ENCODE results near the gene AKAP9. TPM values are rescaled to one million over a fixed set of nuclear protein-coding genes. Genes with fewer than 3 reads are reported as not detected.
"Not testable (repeated sequence)": the region's sequence is repeated elsewhere in the genome, so short reads cannot be mapped to it uniquely, and the experiment has no call there.

Gene AKAP9
- total and polyA plus RNA-seq, 9 of the 15 experiments (the other 6 are each of a cell fraction or from before 2014, with no cell fraction given), result 25.5 to 80.9 (median 46.3) TPM

- 0 out of 2 replicates have a peak, but pooled peaks have one; percentile 4 for TF ChIP-seq CBFA2T3 (IDR thresholded peaks at IDR 0.05)
- peak in 1 of 2 experiments; percentile 15; a peak in 1 of 4 replicates for TF ChIP-seq HDAC1 (IDR thresholded peaks at IDR 0.05)
- peak; percentile 46; the same call in 1 of the 2 replicates for TF ChIP-seq BACH1 (tag; IDR thresholded peaks at IDR 0.05)
- TF ChIP-seq NR4A1 (CRISPR knock-in tag; IDR thresholded peaks at IDR 0.05), result no peak
- 0 out of 2 replicates have a peak, but pooled peaks have one; percentile 56 for TF ChIP-seq NR4A1 (tag; IDR thresholded peaks at IDR 0.05)
- TF ChIP-seq SOX6 (IDR thresholded peaks at IDR 0.05), result 0 out of 2 replicates have a peak, but pooled peaks have one; percentile 33
These were observed 47.8 kb upstream of the AKAP9 start (continued) for GRCh38 chr7:91892821-91893340.

- FAIRE-seq; H3K4me2 ChIP-seq (ENCODE audit: insufficient read depth, low read length); BruUV-seq (replicated peaks); H3K9me1 ChIP-seq (ENCODE audit: control insufficient read depth, insufficient read depth, low read length); H3K4me3 ChIP-seq; H3K9me3 ChIP-seq (replicated peaks; ENCODE audit: control insufficient read depth, insufficient read depth, low read depth, low read length); H3K36me3 ChIP-seq (ENCODE audit: control insufficient read depth, insufficient read depth, low read length); intact Hi-C loops (cut with micrococcal nuclease); CTCF ChIA-PET (ENCODE audit: low intra/inter-chr PET ratio); H3K79me2 ChIP-seq (ENCODE audit: control insufficient read depth, insufficient read depth, low read length); H3K27ac ChIP-seq (ENCODE audit: extremely low read depth, low read depth, low read length); H3K27me3 ChIP-seq (ENCODE audit: control insufficient read depth in 2 of 2, insufficient read depth in 2 of 2, low read length in 2 of 2); H4K20me1 ChIP-seq (replicated peaks; ENCODE audit: control insufficient read depth, insufficient read depth, low read length); in situ Hi-C loops (cut with MboI); TF ChIP-seq TEAD4 (CRISPR knock-in tag; IDR thresholded peaks at IDR 0.05; ENCODE audit: borderline replicate concordance): not testable (repeated sequence)
- H2AFZ ChIP-seq (ENCODE audit: low read depth, low read length), result peak overlapping the region; percentile 43
- TF ChIP-seq SMARCE1 (IDR thresholded peaks at IDR 0.05), result peak; percentile 17; the same call in 1 of the 2 replicates
- TF ChIP-seq, protein P1, sequence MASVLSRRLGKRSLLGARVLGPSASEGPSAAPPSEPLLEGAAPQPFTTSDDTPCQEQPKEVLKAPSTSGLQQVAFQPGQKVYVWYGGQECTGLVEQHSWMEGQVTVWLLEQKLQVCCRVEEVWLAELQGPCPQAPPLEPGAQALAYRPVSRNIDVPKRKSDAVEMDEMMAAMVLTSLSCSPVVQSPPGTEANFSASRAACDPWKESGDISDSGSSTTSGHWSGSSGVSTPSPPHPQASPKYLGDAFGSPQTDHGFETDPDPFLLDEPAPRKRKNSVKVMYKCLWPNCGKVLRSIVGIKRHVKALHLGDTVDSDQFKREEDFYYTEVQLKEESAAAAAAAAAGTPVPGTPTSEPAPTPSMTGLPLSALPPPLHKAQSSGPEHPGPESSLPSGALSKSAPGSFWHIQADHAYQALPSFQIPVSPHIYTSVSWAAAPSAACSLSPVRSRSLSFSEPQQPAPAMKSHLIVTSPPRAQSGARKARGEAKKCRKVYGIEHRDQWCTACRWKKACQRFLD (CRISPR knock-in tag; IDR thresholded peaks at IDR 0.05), result 0 out of 2 replicates have a peak, but pooled peaks have one; percentile 24
- peak; percentile 67 for TF ChIP-seq CBFA2T3 (IDR thresholded peaks at IDR 0.05)
- 0 out of 2 replicates have a peak, but pooled peaks have one; percentile 28 for TF ChIP-seq TAL1 (IDR thresholded peaks at IDR 0.05)
- peak; percentile 51; the same call in 1 of the 2 replicates for TF ChIP-seq ARID1B (IDR thresholded peaks at IDR 0.05)
- peak; percentile 42; the same call in 1 of the 2 replicates for TF ChIP-seq TEAD4 (IDR thresholded peaks at IDR 0.05; ENCODE audit: low read length)
- TF ChIP-seq DPF2 (IDR thresholded peaks at IDR 0.05), result 0 out of 2 replicates have a peak, but pooled peaks have one; percentile 12
- H3K4me1 ChIP-seq (replicated peaks in 1 of 2; ENCODE audit: control insufficient read depth in 2 of 2, insufficient read depth in 2 of 2, low read length in 2 of 2), result peaks cover 0 to 24% of the 10 kb centered on the region in 2 experiments; a peak in 3 of 5 replicates
- peak in 1 of 4 experiments; percentile 29 for DNase-seq (ENCODE audit: extremely low read depth in 1 of 4, low spot score in 3 of 4)
- POLR2A ChIA-PET, result interaction anchor here (0.9 kb wide), 1 partner anchor 352 kb away, joined by 3 read pairs; the partner anchor contains the start of genes ANKIB1 and KRIT1
- H3K9ac ChIP-seq (ENCODE audit: insufficient read depth in 1 of 2, low read depth in 2 of 2, low read length in 2 of 2), result peak overlapping the region in 1 of 2 experiments; percentile 32; a peak in 1 of 4 replicates
- 5% methylated on average over 5 of the region's 5 CpGs for WGBS (ENCODE audit: insufficient coverage, low coverage, missing lambda C conversion rate)
- peak; percentile 49 for ATAC-seq
These were observed 47.0 kb upstream of the AKAP9 start for GRCh38 chr7:91893699-91894098.
